Measurements from ENCODE around the gene EGFL7. TPM values are rescaled to one million over a fixed set of nuclear protein-coding genes. Genes with fewer than 3 reads are reported as not detected.
A peak's percentile ranks its signal among the peaks of the same experiment; 100 is the strongest.
"Not testable (repeated sequence)": the region's sequence is repeated elsewhere in the genome, so short reads cannot be mapped to it uniquely, and the experiment has no call there.

The EGFL7 gene
- total RNA-seq, 3 donors from 2014 or later (not counting 1 experiment from before 2014, with no cell fraction given) = 0.28 to 0.47 (median 0.29) TPM

DNA sequence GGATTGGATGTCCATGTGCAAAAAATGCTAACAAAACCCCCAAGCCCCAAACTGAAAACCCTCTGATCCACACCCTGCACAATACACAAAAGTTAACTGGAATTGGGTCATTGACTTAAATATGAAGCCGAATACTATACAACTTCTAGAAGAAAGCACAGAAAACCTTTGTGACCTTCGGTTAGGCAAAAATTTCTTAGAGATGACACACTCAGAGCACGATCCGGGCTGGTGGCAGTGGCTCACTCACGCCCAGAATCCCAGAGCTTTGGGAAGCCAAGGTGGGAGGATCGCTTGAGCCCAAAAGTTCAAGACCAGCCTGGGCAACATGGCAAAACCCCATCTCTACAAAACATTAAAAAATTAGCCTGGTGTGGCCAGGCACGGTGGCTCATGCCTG is 47.8 kb downstream of the EGFL7 start:
- H3K4me1 ChIP-seq (ENCODE audit: control insufficient read depth, insufficient read depth, low read length) = peaks cover 14% of the 10 kb centered on the region
- Mint-ChIP-seq H3K9me3 (no peaks in the 10 kb centered on the region), H3K4me3 (no peak overlapping the region), H3K36me3 (no peaks in the 10 kb centered on the region), H3K27me3 (ENCODE audit: low read depth in 2 of 2) (peaks cover 19 to 34% of the 10 kb centered on the region in 2 donors), H3K4me1 (peaks cover 6 to 7% of the 10 kb centered on the region in 2 donors), H3K27ac (no peak overlapping the region)
- H3K27ac ChIP-seq (ENCODE audit: low read length) = no peak overlapping the region
- TF ChIP-seq, protein P1, sequence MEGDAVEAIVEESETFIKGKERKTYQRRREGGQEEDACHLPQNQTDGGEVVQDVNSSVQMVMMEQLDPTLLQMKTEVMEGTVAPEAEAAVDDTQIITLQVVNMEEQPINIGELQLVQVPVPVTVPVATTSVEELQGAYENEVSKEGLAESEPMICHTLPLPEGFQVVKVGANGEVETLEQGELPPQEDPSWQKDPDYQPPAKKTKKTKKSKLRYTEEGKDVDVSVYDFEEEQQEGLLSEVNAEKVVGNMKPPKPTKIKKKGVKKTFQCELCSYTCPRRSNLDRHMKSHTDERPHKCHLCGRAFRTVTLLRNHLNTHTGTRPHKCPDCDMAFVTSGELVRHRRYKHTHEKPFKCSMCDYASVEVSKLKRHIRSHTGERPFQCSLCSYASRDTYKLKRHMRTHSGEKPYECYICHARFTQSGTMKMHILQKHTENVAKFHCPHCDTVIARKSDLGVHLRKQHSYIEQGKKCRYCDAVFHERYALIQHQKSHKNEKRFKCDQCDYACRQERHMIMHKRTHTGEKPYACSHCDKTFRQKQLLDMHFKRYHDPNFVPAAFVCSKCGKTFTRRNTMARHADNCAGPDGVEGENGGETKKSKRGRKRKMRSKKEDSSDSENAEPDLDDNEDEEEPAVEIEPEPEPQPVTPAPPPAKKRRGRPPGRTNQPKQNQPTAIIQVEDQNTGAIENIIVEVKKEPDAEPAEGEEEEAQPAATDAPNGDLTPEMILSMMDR (IDR thresholded peaks at IDR 0.05) = no peak
- peaks cover 14% of the 10 kb centered on the region for H3K27me3 ChIP-seq (ENCODE audit: control insufficient read depth, insufficient read depth, low read length)
- H3K4me3 ChIP-seq (ENCODE audit: low read length) = no peak overlapping the region
- WGBS (ENCODE audit: insufficient coverage) = 94% methylated on average over 7 of the region's 7 CpGs
- DNase-seq (no peak), ATAC-seq (no peak)
- intact Hi-C loops (cut with micrococcal nuclease) = no loop called here
- H3K9me3 ChIP-seq (ENCODE audit: control insufficient read depth, insufficient read depth, low read length) = no peaks in the 10 kb centered on the region
- no peaks in the 10 kb centered on the region for H3K36me3 ChIP-seq (ENCODE audit: control insufficient read depth, insufficient read depth, low read length)

- Mint-ChIP-seq H3K27me3 (ENCODE audit: low read depth in 2 of 2) (peaks cover 24 to 36% of the 10 kb centered on the region in 2 donors), H3K4me3 (peak overlapping the region; percentile 83)
- ATAC-seq; H3K36me3 ChIP-seq (ENCODE audit: control insufficient read depth, insufficient read depth, low read length); H3K9me3 Mint-ChIP-seq; intact Hi-C loops (cut with micrococcal nuclease); H3K4me1 Mint-ChIP-seq; H3K27ac ChIP-seq (ENCODE audit: low read length); H3K9me3 ChIP-seq (ENCODE audit: control insufficient read depth, insufficient read depth, low read length); H3K36me3 Mint-ChIP-seq; DNase-seq; H3K4me3 ChIP-seq (ENCODE audit: low read length); H3K27ac Mint-ChIP-seq: not testable (repeated sequence)
- 84% methylated on average over 4 of the region's 4 CpGs for WGBS (ENCODE audit: insufficient coverage)
- Histone ChIP-seq H3K27me3 (ENCODE audit: control insufficient read depth, insufficient read depth, low read length) (peaks cover 14% of the 10 kb centered on the region), H3K4me1 (ENCODE audit: control insufficient read depth, insufficient read depth, low read length) (peaks cover 14% of the 10 kb centered on the region)
Measured at GRCh38 chr9:136711219-136711648, 48.5 kb downstream of the EGFL7 start.

GRCh38 chr9:136711751-136712689 is 49.3 kb downstream of the EGFL7 start, which contains the start of gene DIPK1B:
Gene DIPK1B (plus strand): TSS chr9:136712572. CDS start chr9:136712666, 94 bp downstream.
- Histone ChIP-seq H3K36me3 (ENCODE audit: control insufficient read depth, insufficient read depth, low read length) (no peaks in the 10 kb centered on the region), H3K9me3 (ENCODE audit: control insufficient read depth, insufficient read depth, low read length) (no peaks in the 10 kb centered on the region), H3K27ac (ENCODE audit: low read length) (no peak within 1 kb of the TSS), H3K27me3 (ENCODE audit: control insufficient read depth, insufficient read depth, low read length) (peaks cover 14% of the 10 kb centered on the region), H3K4me3 (ENCODE audit: low read length) (no peak within 1 kb of the TSS), H3K4me1 (ENCODE audit: control insufficient read depth, insufficient read depth, low read length) (peaks cover 14% of the 10 kb centered on the region)
- Mint-ChIP-seq H3K4me1 (peaks cover 6 to 7% of the 10 kb centered on the region in 2 donors), H3K36me3 (no peaks in the 10 kb centered on the region), H3K4me3 (peak within 1 kb of the TSS; percentile 83), H3K27me3 (ENCODE audit: low read depth in 2 of 2) (peaks cover 24 to 36% of the 10 kb centered on the region in 2 donors), H3K27ac (no peak within 1 kb of the TSS), H3K9me3 (no peaks in the 10 kb centered on the region)
- ATAC-seq = peak; percentile 47 to 59 (median 53)
- DNase-seq = peak in 1 of 2 donors; percentile 38
- intact Hi-C loops (cut with micrococcal nuclease) = no loop called here
- WGBS (ENCODE audit: insufficient coverage) = 1% methylated on average over 119 of the region's 119 CpGs
- TF ChIP-seq, protein P1 (IDR thresholded peaks at IDR 0.05) = no peak
